ENCODE measurements around the gene IMMP2L. TPM values are rescaled to one million over a fixed set of nuclear protein-coding genes. Genes with fewer than 3 reads are reported as not detected.

Gene IMMP2L
- total RNA-seq, 1 donor from 2014 or later, result 59.6 TPM

DNA sequence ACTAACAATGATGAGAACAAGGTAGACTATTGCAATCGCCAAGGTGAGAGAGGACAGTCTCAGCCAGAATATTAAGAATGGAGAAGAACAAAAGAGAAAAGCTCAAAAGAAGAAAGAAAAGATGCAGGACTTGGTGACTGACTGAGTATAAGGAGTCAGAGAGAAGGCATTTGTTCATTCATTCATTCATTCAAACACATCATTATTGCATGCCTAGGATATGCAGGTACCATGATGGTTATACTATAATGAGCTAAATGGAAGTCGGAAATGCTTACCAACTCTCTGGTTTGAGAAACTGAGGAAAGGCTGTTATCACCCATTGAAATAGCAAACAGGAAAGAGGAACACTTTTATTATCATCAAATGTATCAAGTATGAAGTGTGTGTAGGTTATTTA is 180.7 kb downstream of the IMMP2L start:
- H3K36me3 Mint-ChIP-seq, result peaks cover 2% of the 10 kb centered on the region
- H3K9me3 Mint-ChIP-seq, result peaks cover 7% of the 10 kb centered on the region
- no peak overlapping the region for H3K4me3 Mint-ChIP-seq
- TF ChIP-seq CTCF (IDR thresholded peaks at IDR 0.05; ENCODE audit: unreplicated experiment), result no peak
- peaks cover 4% of the 10 kb centered on the region for H3K4me1 Mint-ChIP-seq
- DNase-seq (ENCODE audit: low spot score in 2 of 2, unreplicated experiment in 2 of 2), result no peak
- no peaks in the 10 kb centered on the region for H3K27me3 Mint-ChIP-seq (ENCODE audit: low read depth)
- H3K27ac Mint-ChIP-seq, result no peak overlapping the region

- DNase-seq (ENCODE audit: low spot score in 2 of 2, unreplicated experiment in 2 of 2), result no peak
- Mint-ChIP-seq H3K27me3 (ENCODE audit: low read depth) (no peaks in the 10 kb centered on the region), H3K4me3 (no peak overlapping the region), H3K9me3 (peaks cover 4% of the 10 kb centered on the region), H3K27ac (no peak overlapping the region), H3K4me1 (peaks cover 4% of the 10 kb centered on the region), H3K36me3 (no peaks in the 10 kb centered on the region)
- no peak for TF ChIP-seq CTCF (IDR thresholded peaks at IDR 0.05; ENCODE audit: unreplicated experiment)
Observed at GRCh38 chr7:111380945-111381344, 181.3 kb downstream of the IMMP2L start.

DNA sequence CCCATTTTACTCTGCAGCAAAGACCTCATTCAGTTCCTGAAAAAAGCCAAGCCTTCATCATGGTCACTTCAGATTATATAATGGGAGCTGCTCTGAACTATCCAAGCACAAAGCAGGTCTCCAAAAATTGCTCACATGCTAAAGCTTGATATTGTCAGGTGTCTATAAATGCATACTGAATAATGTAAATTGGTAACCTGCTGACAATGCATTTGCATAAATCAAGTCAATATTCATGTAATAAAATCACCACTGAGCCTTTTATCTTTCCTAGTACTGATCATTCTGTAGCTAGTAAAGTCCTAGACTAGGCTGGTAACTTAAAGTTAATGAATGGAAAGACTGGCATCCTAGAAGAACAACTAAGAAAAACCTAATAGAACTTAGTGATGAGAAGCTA is 188.3 kb downstream of the IMMP2L start:
- TF ChIP-seq CTCF (IDR thresholded peaks at IDR 0.05; ENCODE audit: unreplicated experiment), result no peak
- Mint-ChIP-seq H3K9me3 (no peaks in the 10 kb centered on the region), H3K27me3 (ENCODE audit: low read depth) (no peaks in the 10 kb centered on the region), H3K4me1 (no peaks in the 10 kb centered on the region), H3K4me3 (no peak overlapping the region), H3K36me3 (no peaks in the 10 kb centered on the region), H3K27ac (no peak overlapping the region)
- DNase-seq (ENCODE audit: low spot score in 2 of 2, unreplicated experiment in 2 of 2), result no peak

- no peak overlapping the region for H3K27ac Mint-ChIP-seq
- no peak overlapping the region for H3K4me3 Mint-ChIP-seq
- DNase-seq (ENCODE audit: low spot score in 2 of 2, unreplicated experiment in 2 of 2), result no peak
- no peak for TF ChIP-seq CTCF (IDR thresholded peaks at IDR 0.05; ENCODE audit: unreplicated experiment)
- no peaks in the 10 kb centered on the region for H3K4me1 Mint-ChIP-seq
- H3K36me3 Mint-ChIP-seq, result no peaks in the 10 kb centered on the region
- no peaks in the 10 kb centered on the region for H3K27me3 Mint-ChIP-seq (ENCODE audit: low read depth)
- no peaks in the 10 kb centered on the region for H3K9me3 Mint-ChIP-seq
Observed at GRCh38 chr7:111371437-111371836, 190.9 kb downstream of the IMMP2L start.

DNA sequence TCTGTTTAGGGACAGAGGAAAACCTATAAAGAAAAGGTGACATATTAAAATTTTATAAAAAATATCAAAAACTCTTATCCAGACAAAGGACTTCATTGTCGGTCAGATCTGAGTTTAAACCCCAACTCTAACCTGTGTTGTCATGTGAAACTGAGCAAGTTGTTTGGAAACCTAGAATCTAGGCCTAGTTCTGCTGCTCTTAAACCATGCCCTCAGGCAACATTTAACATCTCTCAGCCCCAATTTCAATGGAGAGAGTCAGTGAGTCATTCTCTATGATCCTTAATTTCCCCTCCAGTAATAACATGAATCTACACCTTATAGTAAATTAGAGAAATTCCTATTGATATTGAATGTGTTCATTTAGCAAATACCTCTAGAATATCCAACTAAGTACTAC is 192.3 kb downstream of the IMMP2L start:
- TF ChIP-seq CTCF (IDR thresholded peaks at IDR 0.05; ENCODE audit: unreplicated experiment), result no peak
- DNase-seq (ENCODE audit: low spot score in 2 of 2, unreplicated experiment in 2 of 2), result no peak
- no peaks in the 10 kb centered on the region for H3K4me1 Mint-ChIP-seq
- no peak overlapping the region for H3K27ac Mint-ChIP-seq
- no peaks in the 10 kb centered on the region for H3K36me3 Mint-ChIP-seq
- no peak overlapping the region for H3K4me3 Mint-ChIP-seq
- no peaks in the 10 kb centered on the region for H3K27me3 Mint-ChIP-seq (ENCODE audit: low read depth)
- H3K9me3 Mint-ChIP-seq, result no peaks in the 10 kb centered on the region

DNA sequence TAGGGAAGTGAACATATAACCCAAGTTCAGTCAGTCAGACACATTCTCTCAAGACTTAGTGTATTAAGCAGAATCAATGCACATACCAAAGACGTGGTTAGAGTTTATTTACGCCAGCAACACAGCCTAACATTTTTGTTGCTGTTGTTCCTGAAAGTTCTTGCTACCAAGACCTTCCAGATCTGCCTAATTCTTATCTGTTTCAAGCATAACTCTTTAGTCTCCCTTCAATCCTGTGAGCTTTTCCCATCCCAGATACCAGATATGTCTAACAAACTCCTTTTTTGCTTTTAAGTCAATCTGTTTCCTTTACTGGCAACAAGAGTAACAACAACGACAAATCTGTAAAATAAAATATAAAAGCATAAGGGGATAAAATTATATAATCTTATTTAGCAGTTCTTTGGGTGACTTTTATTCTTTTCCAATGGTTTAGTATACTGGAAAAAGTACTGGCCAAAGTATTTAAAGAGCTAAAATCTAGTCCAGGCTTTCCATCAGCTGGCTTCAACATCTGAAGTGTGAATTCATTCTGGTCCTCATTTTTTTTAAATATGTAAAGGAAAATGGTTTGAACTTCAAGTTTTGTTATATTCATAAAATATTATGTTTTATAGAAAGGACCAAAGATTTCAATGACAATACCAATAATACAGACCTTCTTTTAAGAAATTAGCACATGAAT is 193.8 kb downstream of the IMMP2L start:
- Mint-ChIP-seq H3K4me1 (no peaks in the 10 kb centered on the region), H3K36me3 (no peaks in the 10 kb centered on the region), H3K27me3 (ENCODE audit: low read depth) (no peaks in the 10 kb centered on the region), H3K4me3 (no peak overlapping the region), H3K27ac (no peak overlapping the region), H3K9me3 (no peaks in the 10 kb centered on the region)
- no peak for DNase-seq (ENCODE audit: low spot score in 2 of 2, unreplicated experiment in 2 of 2)
- no peak for TF ChIP-seq CTCF (IDR thresholded peaks at IDR 0.05; ENCODE audit: unreplicated experiment)

All from mesothelial cell of epicardium (in vitro differentiated cells).